H9 (cell line): ENCODE measurements around the gene ANTXR2. TPM values are rescaled to one million over a fixed set of nuclear protein-coding genes. Genes with fewer than 3 reads are reported as not detected.

ENCODE experiments used
- DNase-seq: peaks from one replicate; pipeline ENCODE4 v3.0.0-alpha.2; 2017
- H2AFZ ChIP-seq: one replicate; pipeline ENCODE4 v1.6.1; 2013; ENCODE audit warnings: mild to moderate bottlenecking, low read length, control low read depth, moderate library complexity
- H2AK5ac ChIP-seq: 2 replicates; pipeline ENCODE4 v1.6.1; 2013; ENCODE audit warnings: low read length, control low read depth, mixed read lengths; ENCODE audit not compliant: insufficient read length
- H2BK120ac ChIP-seq: one replicate; pipeline ENCODE4 v1.6.1; 2013; ENCODE audit warnings: low read depth, mild to moderate bottlenecking, low read length, control low read depth, inconsistent platforms; ENCODE audit not compliant: poor library complexity, severe bottlenecking
- H2BK12ac ChIP-seq: 2 replicates; pipeline ENCODE4 v1.6.1; 2013; ENCODE audit warnings: low read length, control low read depth, mixed read lengths, low read depth; ENCODE audit not compliant: insufficient read length
- H2BK15ac ChIP-seq: 2 replicates; pipeline ENCODE4 v1.6.1; 2013; ENCODE audit warnings: low read depth, low read length, control low read depth
- H2BK20ac ChIP-seq: one replicate; pipeline ENCODE4 v1.6.1; 2013; ENCODE audit warnings: low read depth, mild to moderate bottlenecking, low read length, control low read depth, inconsistent platforms; ENCODE audit not compliant: poor library complexity, severe bottlenecking
- H2BK5ac ChIP-seq: 2 replicates; pipeline ENCODE4 v1.6.1; 2013; ENCODE audit warnings: low read length, control low read depth, mixed read lengths; ENCODE audit not compliant: insufficient read length
- H3K14ac ChIP-seq: 2 replicates; pipeline ENCODE4 v1.6.1; 2013; ENCODE audit warnings: low read length, control low read depth; ENCODE audit not compliant: insufficient read depth
- H3K18ac ChIP-seq: 2 replicates; pipeline ENCODE4 v1.6.1; 2013; ENCODE audit warnings: low read depth, mild to moderate bottlenecking, mixed read lengths, low read length, control low read depth; ENCODE audit not compliant: insufficient read length
- H3K23ac ChIP-seq: 2 replicates; pipeline ENCODE4 v1.6.1; 2013; ENCODE audit warnings: low read length, control low read depth, mixed read lengths, low read depth; ENCODE audit not compliant: insufficient read length
- H3K23me2 ChIP-seq: 2 replicates; pipeline ENCODE4 v1.6.1; 2013; ENCODE audit warnings: low read depth, mild to moderate bottlenecking, mixed read lengths, low read length, control low read depth; ENCODE audit not compliant: insufficient read length, poor library complexity, severe bottlenecking
- H3K27ac ChIP-seq: 2 replicates; pipeline ENCODE4 v1.5.1; 2013; ENCODE audit warnings: low read length, control low read depth, mixed read lengths, low read depth; ENCODE audit not compliant: insufficient read length
- H3K27me3 ChIP-seq: 2 replicates; pipeline ENCODE4 v1.6.1; 2013; ENCODE audit warnings: low read length, control low read depth, inconsistent platforms; ENCODE audit not compliant: insufficient read depth
- H3K4ac ChIP-seq: 2 replicates; pipeline ENCODE4 v1.6.1; 2013; ENCODE audit warnings: low read depth, mild to moderate bottlenecking, control low read depth, inconsistent platforms, low read length, moderate library complexity
- H3K4me1 ChIP-seq: 2 replicates; pipeline ENCODE4 v1.6.1; 2013; ENCODE audit warnings: low read length, control low read depth, inconsistent platforms; ENCODE audit not compliant: insufficient read depth
- H3K4me2 ChIP-seq: 2 replicates; pipeline ENCODE4 v1.6.1; 2013; ENCODE audit warnings: low read length, control low read depth, mixed read lengths; ENCODE audit not compliant: insufficient read length, insufficient read depth
- H3K56ac ChIP-seq: 2 replicates; pipeline ENCODE4 v1.6.1; 2013; ENCODE audit warnings: low read depth, mild to moderate bottlenecking, mixed read lengths, low read length, control low read depth; ENCODE audit not compliant: insufficient read length
- H3K79me1 ChIP-seq: 2 replicates; pipeline ENCODE4 v1.6.1; 2013; ENCODE audit warnings: low read depth, mild to moderate bottlenecking, moderate library complexity, low read length, control low read depth, inconsistent platforms; ENCODE audit not compliant: insufficient read depth, poor library complexity, severe bottlenecking
- H3K79me2 ChIP-seq: 2 replicates; pipeline ENCODE4 v1.6.1; 2013; ENCODE audit warnings: low read length, control low read depth, inconsistent platforms; ENCODE audit not compliant: insufficient read depth
- H3K9ac ChIP-seq: 2 replicates; pipeline ENCODE4 v1.6.1; 2013; ENCODE audit warnings: low read length, control low read depth, mixed read lengths; ENCODE audit not compliant: insufficient read length; ENCODE audit errors: extremely low read depth
- H3K9me3 ChIP-seq: one replicate; pipeline ENCODE4 v1.6.1; 2013; ENCODE audit warnings: low read depth, low read length, inconsistent platforms; ENCODE audit not compliant: control insufficient read depth
- H3T11ph ChIP-seq: one replicate; pipeline ENCODE4 v1.6.1; 2013; ENCODE audit warnings: mild to moderate bottlenecking, low read length, control low read depth, inconsistent platforms
- H4K20me1 ChIP-seq: one replicate; pipeline ENCODE4 v1.6.1; 2013; ENCODE audit not compliant: control insufficient read depth, insufficient read length, insufficient read depth
- H4K5ac ChIP-seq: 2 replicates; pipeline ENCODE4 v1.6.1; 2013; ENCODE audit warnings: low read depth, mild to moderate bottlenecking, mixed read lengths, low read length, control low read depth; ENCODE audit not compliant: insufficient read length
- H4K8ac ChIP-seq: replicated peaks from 2 replicates; pipeline ENCODE4 v1.6.1; 2013; ENCODE audit warnings: low read length, control low read depth, mixed read lengths, low read depth; ENCODE audit not compliant: insufficient read length
- H4K91ac ChIP-seq: 2 replicates; pipeline ENCODE4 v1.6.1; 2013; ENCODE audit warnings: low read depth, mild to moderate bottlenecking, moderate library complexity, mixed read lengths, low read length, control low read depth; ENCODE audit not compliant: insufficient read length
- H3K27ac Mint-ChIP-seq, 3 experiments: 2 replicates in 2 of 3; 3 replicates in 1 of 3; pipeline ENCODE4 v1.8.0; 2020 to 2021; ENCODE audit warnings: mixed read lengths in 3 of 3, mild to moderate bottlenecking in 1 of 3, moderate library complexity in 1 of 3
- H3K27me3 Mint-ChIP-seq: 2 replicates; pipeline ENCODE4 v1.8.0; 2021; ENCODE audit warnings: low read depth, mild to moderate bottlenecking, moderate library complexity, mixed read lengths
- H3K36me3 Mint-ChIP-seq, 3 experiments: 2 replicates in 2 of 3; 3 replicates in 1 of 3; pipeline ENCODE4 v1.8.0; 2020 to 2021; ENCODE audit warnings: low read depth in 3 of 3, mixed read lengths in 3 of 3; ENCODE audit not compliant: insufficient read depth in 1 of 3
- H3K4me1 Mint-ChIP-seq, 2 experiments: 2 replicates each; pipeline ENCODE4 v1.8.0; 2020; ENCODE audit warnings: mixed read lengths in 2 of 2
- H3K4me3 Mint-ChIP-seq, 2 experiments: 2 replicates in 1 of 2; 3 replicates in 1 of 2; pipeline ENCODE4 v1.8.0; 2020 to 2021; ENCODE audit warnings: mild to moderate bottlenecking in 2 of 2, mixed read lengths in 2 of 2, moderate library complexity in 1 of 2
- H3K9me3 Mint-ChIP-seq, 2 experiments: 2 replicates in 1 of 2; 3 replicates in 1 of 2; pipeline ENCODE4 v1.8.0; 2020; ENCODE audit warnings: mild to moderate bottlenecking in 2 of 2, mixed read lengths in 2 of 2, moderate library complexity in 1 of 2
- WGBS: extraction: QIAGEN DNeasy Blood & Tissue Kit; methylation state at CpG from one replicate; pipeline ENCODE4 v1.1.7; 2013; ENCODE audit warnings: missing lambda C conversion rate, low lambda C conversion rate, mixed read lengths; ENCODE audit not compliant: insufficient read length; ENCODE audit errors: extremely low coverage; 5-methylcytosine and 5-hydroxymethylcytosine counted together
- total RNA-seq: library from RNA; stranded (reverse); gene quantifications from 2 replicates; pipeline ENCODE4 v1.2.1, GENCODE V29; 2021
- TF ChIP-seq, protein P1 (sequence below): fragments of 200-600 bp; sonication (generic); conservative IDR thresholded peaks from 3 replicates; pipeline ENCODE4 v1.8.0; 2021; ENCODE audit warnings: antibody characterized with exemption, mild to moderate bottlenecking

Gene ANTXR2
- total RNA-seq, 1 experiment from 2014 or later: 4.7 TPM

GRCh38 chr4:80036949-80037685 lies 35.9 kb downstream of the ANTXR2 start:
- no peak overlapping the region for H2BK15ac ChIP-seq
- no peaks in the 10 kb centered on the region for H3K9me3 Mint-ChIP-seq
- H3K4ac ChIP-seq: no peak overlapping the region
- H3K27me3 ChIP-seq: no peaks in the 10 kb centered on the region
- no peaks in the 10 kb centered on the region for H3K79me1 ChIP-seq
- no peaks in the 10 kb centered on the region for H3K79me2 ChIP-seq
- H3K9me3 ChIP-seq: no peaks in the 10 kb centered on the region
- no peak overlapping the region for H2AK5ac ChIP-seq
- H2BK12ac ChIP-seq: no peak overlapping the region
- H2BK120ac ChIP-seq: no peak overlapping the region
- H3K23ac ChIP-seq: no peak overlapping the region
- H2BK5ac ChIP-seq: no peak overlapping the region
- H3K27me3 Mint-ChIP-seq: no peaks in the 10 kb centered on the region
- peak overlapping the region in 1 of 3 experiments; percentile 52; a peak in 2 of 7 replicates for H3K27ac Mint-ChIP-seq
- H3K9ac ChIP-seq: no peak overlapping the region
- H4K8ac ChIP-seq: no peak overlapping the region
- no peaks in the 10 kb centered on the region for H3K4me1 ChIP-seq
- no peak overlapping the region for H2AFZ ChIP-seq
- H3T11ph ChIP-seq: no peak overlapping the region
- no peak overlapping the region for H3K4me2 ChIP-seq
- no peak overlapping the region for H3K56ac ChIP-seq
- no peak overlapping the region for H4K5ac ChIP-seq
- H2BK20ac ChIP-seq: no peak overlapping the region
- no peak overlapping the region for H3K18ac ChIP-seq
- no peaks in the 10 kb centered on the region for H3K23me2 ChIP-seq
- H4K20me1 ChIP-seq: no peaks in the 10 kb centered on the region
- H3K4me1 Mint-ChIP-seq: no peaks in the 10 kb centered on the region
- no CpG with 5 or more reads among the region's 2 CpGs for WGBS
- no peak overlapping the region for H3K4me3 Mint-ChIP-seq
- TF ChIP-seq, protein P1, sequence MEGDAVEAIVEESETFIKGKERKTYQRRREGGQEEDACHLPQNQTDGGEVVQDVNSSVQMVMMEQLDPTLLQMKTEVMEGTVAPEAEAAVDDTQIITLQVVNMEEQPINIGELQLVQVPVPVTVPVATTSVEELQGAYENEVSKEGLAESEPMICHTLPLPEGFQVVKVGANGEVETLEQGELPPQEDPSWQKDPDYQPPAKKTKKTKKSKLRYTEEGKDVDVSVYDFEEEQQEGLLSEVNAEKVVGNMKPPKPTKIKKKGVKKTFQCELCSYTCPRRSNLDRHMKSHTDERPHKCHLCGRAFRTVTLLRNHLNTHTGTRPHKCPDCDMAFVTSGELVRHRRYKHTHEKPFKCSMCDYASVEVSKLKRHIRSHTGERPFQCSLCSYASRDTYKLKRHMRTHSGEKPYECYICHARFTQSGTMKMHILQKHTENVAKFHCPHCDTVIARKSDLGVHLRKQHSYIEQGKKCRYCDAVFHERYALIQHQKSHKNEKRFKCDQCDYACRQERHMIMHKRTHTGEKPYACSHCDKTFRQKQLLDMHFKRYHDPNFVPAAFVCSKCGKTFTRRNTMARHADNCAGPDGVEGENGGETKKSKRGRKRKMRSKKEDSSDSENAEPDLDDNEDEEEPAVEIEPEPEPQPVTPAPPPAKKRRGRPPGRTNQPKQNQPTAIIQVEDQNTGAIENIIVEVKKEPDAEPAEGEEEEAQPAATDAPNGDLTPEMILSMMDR: no peak
- H3K14ac ChIP-seq: no peak overlapping the region
- no peak for DNase-seq
- no peaks in the 10 kb centered on the region for H3K36me3 Mint-ChIP-seq
- H4K91ac ChIP-seq: no peak overlapping the region
- no peak overlapping the region for H3K27ac ChIP-seq
